ENCODE measurements around the gene APLN. TPM values are rescaled to one million over a fixed set of nuclear protein-coding genes. Genes with fewer than 3 reads are reported as not detected.

Gene APLN
- total and polyA plus RNA-seq, 2 of the 13 experiments (the other 11 are each of a cell fraction or from before 2014, with no cell fraction given): 0.02 to 0.17 TPM

DNA sequence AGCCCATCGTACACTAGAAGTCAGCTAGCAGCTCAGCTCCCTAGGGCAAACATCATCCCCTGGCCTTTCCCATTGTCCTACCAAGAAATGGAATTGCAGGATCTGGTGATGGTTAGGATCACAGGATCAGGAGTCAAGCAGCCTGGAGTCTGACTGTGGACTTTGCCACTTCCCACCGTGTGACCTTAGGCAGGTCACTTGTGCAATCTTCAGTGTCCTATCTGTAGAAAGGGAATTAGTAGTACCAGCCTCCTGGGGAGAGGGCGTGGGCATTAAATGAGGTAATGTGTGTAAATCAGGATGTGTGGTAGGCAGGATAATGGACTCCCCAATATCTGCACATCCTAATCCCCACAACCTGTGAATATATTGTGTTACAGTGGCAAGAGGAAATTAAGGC is 38.6 kb upstream of the APLN start (continued):
- TF ChIP-seq ZMYM4 (CRISPR knock-in tag; IDR thresholded peaks at IDR 0.05): no peak; the same call in 1 of the 2 replicates
- TF ChIP-seq, protein P1, sequence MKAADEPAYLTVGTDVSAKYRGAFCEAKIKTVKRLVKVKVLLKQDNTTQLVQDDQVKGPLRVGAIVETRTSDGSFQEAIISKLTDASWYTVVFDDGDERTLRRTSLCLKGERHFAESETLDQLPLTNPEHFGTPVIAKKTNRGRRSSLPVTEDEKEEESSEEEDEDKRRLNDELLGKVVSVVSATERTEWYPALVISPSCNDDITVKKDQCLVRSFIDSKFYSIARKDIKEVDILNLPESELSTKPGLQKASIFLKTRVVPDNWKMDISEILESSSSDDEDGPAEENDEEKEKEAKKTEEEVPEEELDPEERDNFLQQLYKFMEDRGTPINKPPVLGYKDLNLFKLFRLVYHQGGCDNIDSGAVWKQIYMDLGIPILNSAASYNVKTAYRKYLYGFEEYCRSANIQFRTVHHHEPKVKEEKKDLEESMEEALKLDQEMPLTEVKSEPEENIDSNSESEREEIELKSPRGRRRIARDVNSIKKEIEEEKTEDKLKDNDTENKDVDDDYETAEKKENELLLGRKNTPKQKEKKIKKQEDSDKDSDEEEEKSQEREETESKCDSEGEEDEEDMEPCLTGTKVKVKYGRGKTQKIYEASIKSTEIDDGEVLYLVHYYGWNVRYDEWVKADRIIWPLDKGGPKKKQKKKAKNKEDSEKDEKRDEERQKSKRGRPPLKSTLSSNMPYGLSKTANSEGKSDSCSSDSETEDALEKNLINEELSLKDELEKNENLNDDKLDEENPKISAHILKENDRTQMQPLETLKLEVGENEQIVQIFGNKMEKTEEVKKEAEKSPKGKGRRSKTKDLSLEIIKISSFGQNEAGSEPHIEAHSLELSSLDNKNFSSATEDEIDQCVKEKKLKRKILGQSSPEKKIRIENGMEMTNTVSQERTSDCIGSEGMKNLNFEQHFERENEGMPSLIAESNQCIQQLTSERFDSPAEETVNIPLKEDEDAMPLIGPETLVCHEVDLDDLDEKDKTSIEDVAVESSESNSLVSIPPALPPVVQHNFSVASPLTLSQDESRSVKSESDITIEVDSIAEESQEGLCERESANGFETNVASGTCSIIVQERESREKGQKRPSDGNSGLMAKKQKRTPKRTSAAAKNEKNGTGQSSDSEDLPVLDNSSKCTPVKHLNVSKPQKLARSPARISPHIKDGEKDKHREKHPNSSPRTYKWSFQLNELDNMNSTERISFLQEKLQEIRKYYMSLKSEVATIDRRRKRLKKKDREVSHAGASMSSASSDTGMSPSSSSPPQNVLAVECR (CRISPR knock-in tag; IDR thresholded peaks at IDR 0.05; ENCODE audit: borderline replicate concordance): no peak
- TF ChIP-seq RFXAP (CRISPR knock-in tag; IDR thresholded peaks at IDR 0.05; ENCODE audit: borderline replicate concordance): no peak
- TF ChIP-seq, protein P2, sequence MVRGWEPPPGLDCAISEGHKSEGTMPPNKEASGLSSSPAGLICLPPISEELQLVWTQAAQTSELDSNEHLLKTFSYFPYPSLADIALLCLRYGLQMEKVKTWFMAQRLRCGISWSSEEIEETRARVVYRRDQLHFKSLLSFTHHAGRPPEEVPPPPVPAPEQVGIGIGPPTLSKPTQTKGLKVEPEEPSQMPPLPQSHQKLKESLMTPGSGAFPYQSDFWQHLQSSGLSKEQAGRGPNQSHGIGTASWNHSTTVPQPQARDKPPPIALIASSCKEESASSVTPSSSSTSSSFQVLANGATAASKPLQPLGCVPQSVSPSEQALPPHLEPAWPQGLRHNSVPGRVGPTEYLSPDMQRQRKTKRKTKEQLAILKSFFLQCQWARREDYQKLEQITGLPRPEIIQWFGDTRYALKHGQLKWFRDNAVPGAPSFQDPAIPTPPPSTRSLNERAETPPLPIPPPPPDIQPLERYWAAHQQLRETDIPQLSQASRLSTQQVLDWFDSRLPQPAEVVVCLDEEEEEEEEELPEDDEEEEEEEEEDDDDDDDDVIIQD (CRISPR knock-in tag; IDR thresholded peaks at IDR 0.05; ENCODE audit: low read depth): no peak
- no peak for TF ChIP-seq FOXO1 (CRISPR knock-in tag; IDR thresholded peaks at IDR 0.05)
- TF ChIP-seq ESRRA (CRISPR knock-in tag; IDR thresholded peaks at IDR 0.05; ENCODE audit: low read depth): peak; percentile 62; the same call in 1 of the 2 replicates
- TF ChIP-seq CEBPG (CRISPR knock-in tag; IDR thresholded peaks at IDR 0.05): peak; percentile 73
- TF ChIP-seq ZNF670 (CRISPR knock-in tag; IDR thresholded peaks at IDR 0.05; ENCODE audit: borderline replicate concordance): no peak
- TF ChIP-seq, protein P3, sequence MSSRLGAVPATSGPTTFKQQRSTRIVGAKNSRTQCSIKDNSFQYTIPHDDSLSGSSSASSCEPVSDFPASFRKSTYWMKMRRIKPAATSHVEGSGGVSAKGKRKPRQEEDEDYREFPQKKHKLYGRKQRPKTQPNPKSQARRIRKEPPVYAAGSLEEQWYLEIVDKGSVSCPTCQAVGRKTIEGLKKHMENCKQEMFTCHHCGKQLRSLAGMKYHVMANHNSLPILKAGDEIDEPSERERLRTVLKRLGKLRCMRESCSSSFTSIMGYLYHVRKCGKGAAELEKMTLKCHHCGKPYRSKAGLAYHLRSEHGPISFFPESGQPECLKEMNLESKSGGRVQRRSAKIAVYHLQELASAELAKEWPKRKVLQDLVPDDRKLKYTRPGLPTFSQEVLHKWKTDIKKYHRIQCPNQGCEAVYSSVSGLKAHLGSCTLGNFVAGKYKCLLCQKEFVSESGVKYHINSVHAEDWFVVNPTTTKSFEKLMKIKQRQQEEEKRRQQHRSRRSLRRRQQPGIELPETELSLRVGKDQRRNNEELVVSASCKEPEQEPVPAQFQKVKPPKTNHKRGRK (CRISPR knock-in tag; IDR thresholded peaks at IDR 0.05): no peak
